ENCODE data around the gene NTN1.

The NTN1 gene

GRCh38 chr17:9173386-9173983 is 152.2 kb downstream of the NTN1 start:
- DNase-seq, result no peak

- no peak for DNase-seq
Observed at GRCh38 chr17:9174312-9174711, 153.0 kb downstream of the NTN1 start.

- DNase-seq, result no peak
Observed at GRCh38 chr17:9174779-9175574, 153.7 kb downstream of the NTN1 start.

GRCh38 chr17:9175700-9176467 is 154.6 kb downstream of the NTN1 start:
- no peak for DNase-seq

DNA sequence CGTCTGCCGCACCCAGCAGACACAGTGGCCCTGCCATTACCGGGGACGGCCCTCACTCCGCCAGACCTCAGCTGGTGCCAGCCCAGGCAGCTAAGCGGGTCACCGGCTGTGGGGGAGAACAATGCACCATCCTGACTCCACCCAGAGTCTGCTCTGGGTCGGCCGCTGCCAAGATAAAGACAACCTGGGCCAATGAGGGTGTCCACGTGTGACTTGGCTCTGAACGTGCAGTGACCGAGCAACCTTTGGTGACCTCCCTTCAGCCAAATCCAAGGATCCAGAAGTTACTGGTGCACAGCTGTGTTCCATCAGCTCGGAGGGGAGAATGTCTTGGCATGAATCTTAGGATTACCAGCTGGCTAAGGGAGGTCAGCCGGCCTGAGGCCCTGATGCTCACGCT is 155.9 kb downstream of the NTN1 start:
- no peak for DNase-seq

DNA sequence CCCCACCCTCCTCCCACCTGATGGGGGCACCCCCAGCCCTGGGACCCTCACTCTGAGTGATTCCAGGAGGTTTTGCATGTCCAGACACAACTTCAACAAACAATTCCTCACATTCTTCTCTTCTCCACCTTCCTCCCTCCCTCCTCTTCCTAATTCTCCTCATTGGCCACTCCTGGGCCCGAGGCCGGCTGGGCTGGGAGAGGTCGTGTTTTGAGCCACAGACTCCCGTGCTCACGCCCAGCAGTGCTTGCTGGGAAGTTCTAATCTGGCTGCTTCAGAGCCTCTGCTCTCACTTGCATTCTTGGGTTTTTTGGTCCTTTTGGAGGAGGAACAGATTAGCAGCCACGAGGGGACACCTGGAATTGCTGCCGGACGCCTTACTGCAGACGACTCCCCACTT is 157.0 kb downstream of the NTN1 start:
- no peak for DNase-seq

DNA sequence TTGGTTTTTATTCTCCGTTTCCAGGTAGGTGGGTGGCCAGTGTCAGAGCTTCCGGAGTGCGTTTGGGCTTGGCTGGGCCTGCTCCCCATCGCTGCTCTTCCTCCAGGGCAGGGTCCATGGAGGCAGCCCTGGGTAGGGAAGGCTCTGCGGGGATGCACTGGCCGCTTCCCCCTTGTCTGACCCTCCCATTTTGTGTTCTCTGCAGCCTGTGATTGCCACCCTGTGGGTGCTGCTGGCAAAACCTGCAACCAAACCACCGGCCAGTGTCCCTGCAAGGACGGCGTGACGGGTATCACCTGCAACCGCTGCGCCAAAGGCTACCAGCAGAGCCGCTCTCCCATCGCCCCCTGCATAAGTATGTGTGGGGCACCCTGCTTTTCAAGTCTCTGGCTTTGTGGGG is 158.3 kb downstream of the NTN1 start:
- DNase-seq, result no peak

- no peak for DNase-seq
Observed at GRCh38 chr17:9181640-9182039, 160.3 kb downstream of the NTN1 start.

DNA sequence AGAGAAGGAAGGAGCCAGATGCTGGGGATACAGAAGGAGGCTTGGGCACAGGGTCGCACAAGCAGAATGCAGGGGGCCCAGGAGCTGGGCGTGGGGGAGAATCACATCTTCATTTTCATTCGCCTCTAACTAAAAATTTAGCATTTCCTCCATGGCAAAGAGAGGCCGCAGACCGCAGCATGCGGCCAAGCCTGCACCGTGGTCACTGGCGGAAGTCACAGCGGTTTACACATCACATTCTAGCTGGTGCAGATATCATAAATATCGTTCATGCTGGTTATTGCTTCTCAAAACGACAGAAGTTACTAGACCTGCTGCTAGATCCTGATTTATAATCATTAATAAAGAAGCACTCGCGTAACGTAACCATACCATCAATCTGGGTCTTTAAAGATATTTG is 162.0 kb downstream of the NTN1 start:
- no peak for DNase-seq

GRCh38 chr17:9185142-9185541 is 163.8 kb downstream of the NTN1 start:
- no peak for DNase-seq

DNA sequence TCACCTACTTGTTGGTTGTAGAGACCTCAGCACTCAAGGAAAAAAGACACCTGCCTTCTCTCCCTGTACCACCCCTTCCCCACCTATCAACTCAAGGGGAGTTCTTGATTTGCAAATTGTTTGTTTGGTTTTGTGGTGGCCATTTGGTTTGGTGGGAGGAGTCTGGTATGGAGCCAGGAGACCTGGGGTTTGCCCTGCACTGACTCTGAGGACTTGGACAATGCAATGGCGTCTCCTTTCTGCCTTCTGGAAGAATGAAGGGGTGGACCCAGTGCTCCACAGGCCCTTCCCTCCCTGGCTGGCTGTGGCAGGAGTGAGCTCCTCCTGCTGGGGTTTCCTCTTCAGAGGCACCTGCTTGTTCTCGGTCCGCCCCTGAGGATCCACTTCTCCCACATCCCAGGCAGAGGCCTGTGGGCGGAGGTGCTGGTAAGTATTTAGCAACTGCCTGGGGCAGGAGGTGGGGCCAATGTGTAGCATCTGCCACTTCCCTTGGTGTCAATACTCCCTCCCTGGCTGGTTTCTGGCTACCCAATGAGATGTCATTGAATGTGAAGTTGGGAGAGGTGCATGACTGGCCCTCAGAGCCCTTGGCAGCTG is 164.5 kb downstream of the NTN1 start:
- DNase-seq, result no peak

DNA sequence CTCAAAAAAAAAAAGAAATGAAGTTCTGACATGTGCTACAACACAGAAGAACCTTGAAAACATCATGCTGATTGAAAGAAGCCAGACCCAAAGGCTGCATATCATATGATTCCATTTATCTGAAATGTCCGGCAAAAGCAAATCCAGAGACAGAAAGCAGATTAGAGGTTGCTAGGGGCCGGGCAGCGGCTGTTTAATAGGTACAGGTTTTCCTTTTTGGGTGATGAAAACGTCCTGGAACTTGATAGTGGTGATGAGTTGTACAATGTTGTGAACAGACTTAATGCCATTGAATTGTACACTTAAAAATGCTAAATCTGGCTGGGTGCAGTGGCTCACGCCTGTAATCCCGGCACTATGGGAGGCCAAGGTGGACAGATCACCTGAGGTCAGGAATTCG is 166.5 kb downstream of the NTN1 start:
- no peak for DNase-seq

DNA sequence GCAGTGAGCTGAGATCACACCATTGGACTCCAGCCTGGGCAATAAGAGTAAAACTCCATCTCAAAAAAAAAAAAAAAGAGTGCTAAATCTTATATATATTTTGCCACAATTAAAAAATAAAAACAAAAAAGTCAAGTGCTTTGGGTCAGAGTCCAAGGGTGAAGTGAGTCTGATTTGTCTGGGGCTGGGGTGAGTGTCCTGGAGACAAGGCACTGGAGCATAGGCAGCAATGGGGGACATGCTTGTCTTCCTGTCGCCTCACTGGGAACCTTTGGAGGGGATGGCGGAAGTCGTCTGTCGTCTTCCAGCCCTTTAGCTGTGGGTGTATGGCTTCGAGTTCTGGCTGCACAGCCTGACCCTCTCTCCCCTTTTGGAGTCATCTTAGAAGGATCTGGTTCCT is 167.1 kb downstream of the NTN1 start:
- DNase-seq, result no peak

DNA sequence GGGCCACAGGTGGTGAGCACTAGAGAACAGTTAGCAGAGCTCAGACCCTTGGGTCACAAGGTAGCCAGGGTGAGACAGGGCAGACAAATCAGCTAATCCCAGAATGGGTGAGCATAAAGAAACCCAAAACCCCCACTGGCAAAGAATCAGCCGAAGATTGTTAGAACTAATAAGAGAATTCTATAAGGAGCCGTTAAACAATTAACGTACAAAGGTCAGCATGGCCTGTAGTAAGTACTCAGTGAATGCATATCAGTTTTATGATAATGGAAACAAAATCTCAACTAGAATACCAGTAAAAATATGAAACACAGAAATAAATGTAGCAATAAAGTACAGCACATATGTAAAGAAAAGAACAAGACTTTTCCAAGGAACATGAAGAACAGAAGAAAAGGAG is 168.6 kb downstream of the NTN1 start:
- no peak for DNase-seq

DNA sequence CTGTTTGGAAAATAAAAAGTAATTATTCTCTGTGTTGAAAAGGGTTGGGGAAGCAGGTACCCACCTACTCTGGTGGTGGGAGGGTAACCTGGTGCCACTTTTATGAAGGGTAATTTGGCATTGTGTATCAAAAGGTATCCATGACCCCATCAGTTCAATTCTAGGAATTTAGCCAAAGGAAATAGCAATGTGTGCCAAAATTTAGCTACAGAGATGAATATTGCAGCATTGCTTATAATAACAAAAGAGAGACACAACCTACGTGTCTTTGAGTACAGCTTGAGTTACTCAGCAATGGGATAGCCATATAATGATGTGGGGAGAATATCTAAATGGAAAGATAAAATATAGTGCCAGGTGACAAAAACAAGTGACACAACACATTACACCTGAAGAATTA is 170.7 kb downstream of the NTN1 start:
- peak; percentile 14 for DNase-seq

DNA sequence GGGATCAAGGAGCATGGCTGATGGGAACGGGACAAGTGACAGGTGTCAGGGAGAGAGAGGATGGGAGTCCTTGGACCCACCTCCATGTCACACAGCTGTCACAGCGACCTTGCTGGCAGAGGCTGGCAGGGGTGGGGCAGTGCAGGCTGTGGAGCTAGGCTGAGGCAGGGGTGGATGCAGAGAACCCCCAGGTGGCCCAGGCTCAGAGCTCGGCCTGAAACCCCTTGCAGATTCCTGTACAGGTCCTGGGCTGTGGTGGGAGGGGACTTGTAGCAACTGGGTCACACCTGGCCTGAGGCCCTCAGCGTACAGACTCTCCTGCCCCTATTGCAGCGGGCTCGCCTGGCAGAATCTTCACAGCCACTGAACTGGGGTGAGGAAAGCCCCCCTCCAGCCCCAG is 174.1 kb downstream of the NTN1 start:
- no peak for DNase-seq

DNA sequence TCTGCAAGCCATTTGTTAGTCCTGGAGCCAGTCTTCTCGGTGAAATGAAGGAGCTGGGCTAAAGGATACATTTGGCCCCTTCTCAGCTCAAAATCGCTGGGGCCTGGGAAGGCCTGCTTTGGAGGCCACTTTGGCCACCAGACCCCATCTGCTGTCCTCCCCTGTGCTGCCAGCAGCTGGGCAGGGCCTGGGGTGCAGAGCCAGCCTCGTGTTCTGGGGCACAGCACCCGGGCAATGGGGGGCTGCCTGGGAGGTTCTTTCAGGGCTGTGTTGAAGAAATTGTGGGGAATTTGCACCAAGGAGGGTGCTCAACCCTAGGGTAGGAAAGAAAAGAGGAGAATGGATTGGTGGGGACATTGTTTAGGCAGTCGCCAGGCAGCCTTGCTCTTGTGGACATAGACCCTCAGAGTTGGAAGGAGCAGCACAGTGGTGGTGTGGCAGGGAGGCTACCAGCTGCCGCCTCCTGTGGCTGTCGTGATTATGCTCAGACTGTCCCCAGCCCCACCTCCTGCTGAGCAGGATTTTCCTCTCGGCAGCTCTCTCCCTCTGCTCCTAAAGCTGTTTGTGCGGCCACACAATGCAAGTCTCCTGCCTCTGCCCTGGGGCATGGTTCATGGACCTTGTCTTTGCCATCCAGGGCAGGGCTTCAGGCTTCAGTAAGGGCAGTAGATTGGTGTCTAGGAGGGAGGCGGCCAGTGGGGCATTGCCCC is 174.8 kb downstream of the NTN1 start:
- DNase-seq, result no peak

DNA sequence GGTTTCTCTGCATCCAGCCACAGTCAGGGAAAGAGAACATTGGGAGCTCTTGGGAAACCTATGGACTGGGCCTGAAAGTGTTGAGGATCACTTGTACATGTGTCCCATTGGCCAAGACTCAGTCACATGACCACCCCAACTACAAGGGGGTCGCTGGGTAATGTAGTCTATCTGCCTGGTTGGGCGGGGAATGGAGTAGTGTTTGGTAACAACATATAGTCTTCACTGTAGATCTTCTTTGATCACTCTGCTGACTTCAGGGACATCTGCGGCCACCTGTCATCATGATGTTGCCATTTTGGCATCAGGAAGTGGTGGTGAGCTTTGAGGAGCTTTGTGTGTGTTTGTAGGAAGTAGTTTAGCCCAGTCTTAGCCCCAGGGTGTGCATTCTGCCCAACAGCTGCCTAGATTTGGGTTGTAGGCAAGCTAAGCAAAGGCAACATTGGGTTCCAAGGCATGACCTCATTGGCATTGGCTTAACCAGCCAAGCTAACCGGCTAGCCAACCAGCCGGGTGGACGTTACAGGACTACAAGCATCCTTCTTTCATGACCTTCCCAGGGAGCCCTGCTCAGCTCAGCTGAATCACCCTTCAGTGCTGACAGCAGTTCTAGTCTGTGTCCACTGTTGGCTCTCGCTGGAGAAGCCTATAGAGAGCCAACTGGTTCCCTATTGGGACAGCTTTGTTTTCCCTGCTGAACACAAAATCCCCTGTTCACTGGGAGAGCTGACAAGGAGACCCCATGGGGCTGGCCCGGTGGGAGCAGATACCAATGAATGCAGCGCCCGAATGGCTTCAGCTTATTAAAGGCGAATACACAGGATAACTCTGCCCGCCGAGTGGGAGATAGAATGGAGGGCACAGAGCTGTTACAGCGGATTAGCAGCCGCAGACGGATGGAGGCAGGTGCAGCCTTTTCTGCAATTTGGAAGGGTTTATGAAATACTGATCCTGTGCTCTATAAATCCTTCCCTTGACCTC is 178.6 kb downstream of the NTN1 start:
- no peak for DNase-seq

DNA sequence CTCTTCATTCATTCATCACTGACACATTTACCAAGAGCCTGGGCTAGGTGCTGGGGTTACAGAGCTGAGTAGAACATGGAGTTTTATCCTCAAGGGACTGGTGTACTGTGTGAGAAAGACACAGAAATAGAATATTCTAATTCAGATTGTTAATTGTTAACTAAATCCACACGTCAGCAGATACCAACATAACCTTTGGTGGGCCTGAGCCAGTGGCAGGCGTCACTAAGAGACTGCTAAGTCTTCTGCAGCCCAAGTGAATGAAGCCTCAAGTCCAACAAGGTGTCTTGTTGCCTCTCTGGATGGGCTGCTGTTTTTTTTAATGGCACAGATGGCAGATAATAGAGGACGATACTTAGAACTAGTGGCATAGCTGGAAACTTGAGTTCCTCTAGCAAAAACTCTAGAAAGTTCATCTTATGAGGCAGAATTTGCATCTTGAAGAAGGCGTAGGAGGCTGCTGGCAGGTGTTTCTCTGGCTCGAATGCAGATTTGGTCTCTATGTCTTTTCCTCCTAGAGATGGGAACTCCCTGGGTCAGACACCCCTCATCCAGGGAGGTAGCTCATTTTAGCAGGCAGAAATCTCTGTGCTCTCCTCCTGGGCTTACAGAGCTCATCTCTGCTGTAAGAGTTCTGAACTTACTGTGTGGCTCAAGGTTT is 179.5 kb downstream of the NTN1 start:
- no peak for DNase-seq

- no peak for DNase-seq
Observed at GRCh38 chr17:9202532-9202931, 181.2 kb downstream of the NTN1 start.

DNA sequence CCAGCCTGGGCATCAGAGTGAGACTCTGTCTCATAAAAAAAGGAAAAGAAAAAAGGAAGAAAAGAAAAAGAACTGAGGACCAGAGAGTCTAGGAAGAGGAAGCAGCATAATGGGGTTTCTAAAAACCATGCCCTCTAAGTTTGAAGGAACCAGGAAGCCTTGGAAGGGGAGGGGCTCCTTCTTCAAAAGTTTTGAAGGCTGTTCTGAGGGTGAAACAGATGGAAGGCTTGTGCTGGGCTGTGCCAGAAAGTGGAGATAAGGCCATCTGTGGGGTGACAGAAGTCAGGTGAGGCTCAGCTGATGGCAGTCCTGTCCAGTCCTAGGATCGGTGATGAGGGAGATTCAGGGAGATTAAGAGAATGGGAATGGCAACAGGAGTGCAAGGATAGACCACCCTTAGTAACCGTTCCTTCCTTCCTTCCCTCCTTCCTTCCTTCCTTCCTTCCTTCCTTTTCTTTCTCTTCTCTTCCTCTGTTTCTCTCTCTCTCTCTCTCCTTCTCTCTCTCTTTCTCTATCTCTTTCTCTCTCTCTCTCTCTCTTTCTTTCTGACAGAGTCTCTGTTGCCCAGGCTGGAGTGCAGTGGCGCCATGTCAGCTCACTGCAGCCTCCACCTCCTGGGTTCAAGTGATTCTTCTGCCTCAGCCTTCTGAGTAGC is 182.6 kb downstream of the NTN1 start:
- DNase-seq, result no peak
